Hematopoietic multipotent progenitor cell treated with erythropoietin and hydrocortisone succinate and interleukin-3 and kit ligand, for 8 days (in vitro differentiated cells): ENCODE results near the gene DIAPH1.

Source experiments
- DNase-seq: peaks from one replicate; pipeline ENCODE4 v3.0.0-alpha.2; 2015

The DIAPH1 gene

DNA sequence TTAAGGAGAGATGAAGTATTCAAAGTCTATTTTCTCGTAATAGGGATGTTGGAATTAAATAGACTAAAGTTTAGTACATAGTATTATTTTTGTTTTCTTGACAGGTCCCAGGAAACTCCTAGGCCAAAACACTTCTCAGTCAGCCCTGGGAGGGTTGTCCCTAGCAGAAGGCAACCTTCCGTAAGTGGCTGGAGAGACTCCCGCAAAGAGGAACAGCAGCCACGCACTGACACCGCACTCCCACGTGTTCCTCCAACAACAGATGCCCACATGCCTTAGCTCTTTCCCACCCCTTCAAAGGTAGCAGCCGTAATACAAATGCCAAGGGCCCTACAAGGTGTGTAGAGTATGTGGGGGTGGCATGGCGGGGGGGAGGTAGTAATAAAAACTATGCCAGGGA lies 101.5 kb downstream of the DIAPH1 start:
- DNase-seq: no peak

DNA sequence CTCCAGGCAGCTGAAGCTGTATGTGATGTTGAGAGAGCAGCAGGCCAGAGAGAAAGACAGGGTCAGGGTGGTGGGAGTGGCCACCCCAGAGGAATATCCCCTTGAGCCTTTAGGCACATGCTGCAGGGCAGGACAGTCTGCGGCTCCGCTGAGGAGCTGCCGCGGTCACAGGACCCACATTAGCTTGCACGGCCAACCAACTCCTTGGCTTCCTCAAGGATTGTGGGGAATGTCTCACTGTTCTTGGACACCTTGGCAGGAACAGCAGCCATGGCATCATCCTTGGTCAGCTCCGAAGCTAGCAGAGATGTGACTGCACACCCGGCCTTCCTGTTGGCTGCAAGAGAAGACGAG lies 102.2 kb downstream of the DIAPH1 start:
- DNase-seq: no peak

DNA sequence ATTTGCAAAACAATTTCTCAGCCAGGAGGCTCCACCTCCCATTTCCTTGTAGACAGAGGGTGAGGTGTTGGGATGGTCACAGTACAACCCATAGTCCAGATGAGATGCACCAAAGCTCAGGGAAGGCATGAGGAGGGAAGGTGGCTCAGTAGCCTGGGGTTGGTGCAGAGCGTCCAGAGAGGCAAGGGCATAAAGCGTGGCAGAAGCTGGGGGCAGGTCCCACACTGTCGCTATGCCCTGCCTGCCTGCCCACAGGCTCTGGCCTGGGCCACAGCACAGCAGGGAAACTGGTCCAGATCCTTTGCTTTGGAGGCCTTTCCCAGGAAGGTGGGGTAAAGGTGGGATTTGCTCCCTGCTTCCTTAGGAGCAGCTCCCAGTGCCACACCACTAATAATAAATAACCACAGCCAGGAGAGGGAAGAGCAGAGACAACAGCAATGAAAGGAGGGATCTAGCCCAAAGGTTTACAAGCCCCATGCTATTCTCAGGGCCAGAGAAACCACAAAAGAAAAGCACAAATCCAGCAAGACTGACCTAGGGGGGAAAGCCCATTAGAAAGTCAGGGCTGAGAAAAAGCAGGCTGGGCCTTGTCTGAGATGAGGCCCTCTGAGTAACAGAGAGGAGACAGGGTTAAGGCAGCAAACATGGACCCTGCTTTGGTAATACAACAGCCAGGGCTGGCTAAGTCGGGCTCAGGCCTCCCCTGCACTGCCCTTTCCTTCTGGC lies 102.7 kb downstream of the DIAPH1 start:
- no peak for DNase-seq

DNA sequence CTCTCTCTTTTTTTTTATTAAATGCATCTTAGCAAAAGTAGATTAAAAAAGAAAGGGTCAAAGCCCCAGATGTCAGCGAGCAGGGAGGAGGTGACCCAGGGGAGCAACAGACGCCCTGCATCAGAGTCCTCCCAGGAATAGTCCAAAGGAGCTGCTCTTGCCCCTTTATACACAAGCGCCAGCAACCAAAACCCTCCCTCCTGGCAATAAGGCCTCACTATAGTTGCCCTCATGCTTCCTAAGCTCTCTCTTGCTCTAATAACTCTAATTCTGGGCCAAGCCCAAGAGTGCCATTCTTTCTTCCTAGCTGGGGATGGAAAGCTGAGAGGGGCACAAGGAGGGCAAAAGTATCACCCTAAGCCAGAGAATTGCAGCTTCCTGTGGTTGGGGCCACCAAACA lies 103.7 kb downstream of the DIAPH1 start:
- DNase-seq: no peak

DNA sequence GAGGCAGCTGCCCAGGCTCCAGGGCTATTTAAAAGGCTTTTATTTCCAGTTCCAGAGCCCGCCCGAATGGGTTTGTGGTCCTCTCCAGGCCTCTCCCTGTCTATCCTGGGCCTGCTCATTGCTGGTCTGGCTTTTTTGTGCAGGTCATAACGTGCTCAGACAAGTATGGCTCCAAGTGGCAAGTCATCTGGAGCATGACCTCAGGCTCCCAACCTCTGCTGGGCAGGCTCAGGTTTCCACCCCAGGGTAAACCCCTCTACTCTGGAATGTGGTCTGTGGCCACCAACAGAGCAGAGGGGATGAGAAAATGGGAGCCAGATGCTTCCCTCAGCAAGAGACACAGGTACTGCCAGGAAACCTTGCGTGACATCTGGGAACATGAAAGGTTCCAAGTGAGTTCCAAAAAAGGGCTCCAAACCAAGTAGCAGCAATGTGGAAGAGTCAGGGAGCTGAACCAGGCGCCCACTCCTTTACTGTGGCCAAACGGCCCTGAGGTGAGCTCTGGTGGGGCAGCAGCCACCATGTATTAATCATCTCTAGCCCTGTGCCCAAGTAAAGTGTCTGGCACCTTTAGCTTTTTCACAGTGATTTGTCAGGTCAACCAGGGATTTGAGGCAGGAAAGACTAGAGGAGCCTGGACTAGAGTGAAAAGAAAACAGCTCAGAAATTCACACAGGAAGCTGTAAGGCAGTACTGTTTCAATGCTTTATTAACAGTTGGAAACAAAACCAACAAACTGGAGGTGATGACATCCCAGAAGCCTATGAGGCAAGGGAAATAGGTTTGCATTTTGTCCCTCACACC lies 104.3 kb downstream of the DIAPH1 start:
- DNase-seq: no peak

DNA sequence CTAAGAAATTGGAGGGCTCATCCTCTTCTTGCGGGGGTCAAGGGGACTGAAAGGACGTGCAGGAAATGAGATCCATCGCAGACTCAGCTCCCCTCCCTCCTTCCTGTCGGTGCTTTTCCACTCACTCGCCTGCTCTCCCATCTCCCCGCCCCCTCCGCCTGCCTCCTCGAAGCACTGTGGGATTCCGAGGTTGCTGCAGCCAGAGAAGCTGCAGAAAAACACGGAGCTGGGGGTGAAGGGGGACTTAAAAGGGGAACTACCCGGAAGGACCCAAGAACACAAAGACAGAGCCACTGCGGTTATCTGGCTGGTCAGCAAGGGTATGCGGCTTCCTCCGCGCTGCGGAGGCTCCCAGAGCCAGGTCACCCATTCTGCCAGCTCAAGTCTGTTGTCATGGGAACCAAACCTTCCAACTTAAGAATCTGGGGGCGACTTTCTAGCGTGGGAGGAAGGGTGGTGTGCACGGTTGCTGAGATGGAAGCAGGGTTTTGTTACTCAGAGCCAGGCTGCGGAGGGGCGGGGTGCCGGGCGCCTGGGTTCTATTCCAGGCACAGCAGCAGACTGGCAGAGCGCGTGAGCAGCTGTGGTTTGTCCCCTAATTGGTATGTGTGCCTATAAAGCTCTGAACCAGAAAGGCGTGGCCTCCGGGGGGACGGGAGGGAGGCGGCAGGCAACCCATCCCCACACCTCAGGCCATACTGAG lies 105.0 kb downstream of the DIAPH1 start:
- peak; percentile 76 for DNase-seq

DNA sequence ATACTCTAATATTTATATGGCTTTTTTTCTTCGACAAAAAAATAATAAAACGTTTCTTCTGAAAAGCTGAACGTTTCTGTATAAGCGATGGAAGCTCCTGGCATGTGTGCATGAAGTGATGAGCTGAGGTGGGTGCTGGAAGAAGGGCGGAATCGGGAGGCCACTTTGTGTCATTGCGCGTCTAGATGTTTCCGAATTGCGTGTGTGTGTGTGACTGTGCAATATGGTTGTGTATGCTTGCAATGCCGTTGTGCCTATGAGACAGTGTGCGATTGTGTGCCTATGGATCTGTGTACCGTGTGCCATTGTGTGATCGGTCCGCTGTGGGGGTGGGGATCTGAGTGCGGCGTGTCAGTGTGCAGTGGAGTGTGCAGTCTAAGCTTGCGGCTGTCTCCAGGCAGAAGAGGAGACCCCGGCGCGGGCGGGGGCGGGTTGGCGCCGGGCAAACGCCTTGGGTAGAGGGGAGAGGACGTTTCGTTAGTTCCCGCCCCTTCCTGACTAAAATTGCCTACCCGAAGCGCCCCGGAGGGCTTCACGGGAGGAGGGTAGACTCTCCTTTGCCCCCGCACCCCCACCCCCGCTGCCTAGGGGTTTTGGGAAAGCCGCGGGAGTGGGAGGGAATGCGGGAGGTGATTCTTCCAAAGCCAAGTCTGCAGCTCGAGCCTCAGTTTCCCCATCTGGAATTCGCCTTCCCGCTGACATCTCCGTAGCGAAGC lies 105.7 kb downstream of the DIAPH1 start:
- peak; percentile 35 for DNase-seq

DNA sequence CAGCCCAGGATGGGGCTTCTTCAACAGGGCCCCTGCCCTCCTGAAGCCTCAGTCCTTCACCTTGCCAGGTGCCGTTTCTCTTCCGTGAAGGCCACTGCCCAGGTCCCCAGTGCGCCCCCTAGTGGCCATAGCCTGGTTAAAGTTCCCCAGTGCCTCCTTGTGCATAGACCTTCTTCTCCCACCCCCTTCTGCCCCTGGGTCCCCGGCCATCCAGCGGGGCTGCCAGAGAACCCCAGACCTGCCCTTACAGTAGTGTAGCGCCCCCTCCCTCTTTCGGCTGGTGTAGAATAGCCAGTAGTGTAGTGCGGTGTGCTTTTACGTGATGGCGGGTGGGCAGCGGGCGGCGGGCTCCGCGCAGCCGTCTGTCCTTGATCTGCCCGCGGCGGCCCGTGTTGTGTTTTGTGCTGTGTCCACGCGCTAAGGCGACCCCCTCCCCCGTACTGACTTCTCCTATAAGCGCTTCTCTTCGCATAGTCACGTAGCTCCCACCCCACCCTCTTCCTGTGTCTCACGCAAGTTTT lies 106.3 kb downstream of the DIAPH1 start:
- peak; percentile 79 for DNase-seq

DNA sequence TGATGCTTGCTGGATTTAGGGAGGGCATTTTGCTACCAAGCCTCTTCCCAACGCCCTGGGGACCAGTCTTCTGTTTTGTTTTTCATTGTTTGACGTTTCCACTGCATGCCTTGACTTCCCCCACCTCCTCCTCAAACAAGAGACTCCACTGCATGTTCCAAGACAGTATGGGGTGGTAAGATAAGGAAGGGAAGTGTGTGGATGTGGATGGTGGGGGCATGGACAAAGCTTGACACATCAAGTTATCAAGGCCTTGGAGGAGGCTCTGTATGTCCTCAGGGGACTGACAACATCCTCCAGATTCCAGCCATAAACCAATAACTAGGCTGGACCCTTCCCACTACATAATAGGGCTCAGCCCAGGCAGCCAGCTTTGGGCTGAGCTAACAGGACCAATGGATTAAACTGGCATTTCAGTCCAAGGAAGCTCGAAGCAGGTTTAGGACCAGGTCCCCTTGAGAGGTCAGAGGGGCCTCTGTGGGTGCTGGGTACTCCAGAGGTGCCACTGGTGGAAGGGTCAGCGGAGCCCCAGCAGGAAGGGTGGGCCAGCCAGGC lies 107.0 kb downstream of the DIAPH1 start:
- DNase-seq: peak; percentile 34

DNA sequence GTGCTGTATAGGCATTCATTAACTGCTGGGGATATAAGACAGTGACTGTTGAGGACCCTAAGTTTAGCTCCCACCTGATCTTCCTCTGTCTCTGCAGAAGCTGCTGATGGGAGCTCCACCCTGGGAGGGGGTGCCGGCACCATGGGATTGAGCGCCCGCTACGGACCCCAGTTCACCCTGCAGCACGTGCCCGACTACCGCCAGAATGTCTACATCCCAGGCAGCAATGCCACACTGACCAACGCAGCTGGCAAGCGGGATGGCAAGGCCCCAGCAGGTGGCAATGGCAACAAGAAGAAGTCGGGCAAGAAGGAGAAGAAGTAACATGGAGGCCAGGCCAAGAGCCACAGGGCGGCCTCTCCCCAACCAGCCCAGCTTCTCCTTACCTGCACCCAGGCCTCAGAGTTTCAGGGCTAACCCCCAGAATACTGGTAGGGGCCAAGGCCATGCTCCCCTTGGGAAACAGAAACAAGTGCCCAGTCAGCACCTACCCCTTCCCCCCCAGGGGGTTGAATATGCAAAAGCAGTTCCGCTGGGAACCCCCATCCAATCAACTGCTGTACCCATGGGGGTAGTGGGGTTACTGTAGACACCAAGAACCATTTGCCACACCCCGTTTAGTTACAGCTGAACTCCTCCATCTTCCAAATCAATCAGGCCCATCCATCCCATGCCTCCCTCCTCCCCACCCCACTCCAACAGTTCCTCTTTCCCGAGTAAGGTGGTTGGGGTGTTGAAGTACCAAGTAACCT lies 107.8 kb downstream of the DIAPH1 start:
- DNase-seq: no peak

DNA sequence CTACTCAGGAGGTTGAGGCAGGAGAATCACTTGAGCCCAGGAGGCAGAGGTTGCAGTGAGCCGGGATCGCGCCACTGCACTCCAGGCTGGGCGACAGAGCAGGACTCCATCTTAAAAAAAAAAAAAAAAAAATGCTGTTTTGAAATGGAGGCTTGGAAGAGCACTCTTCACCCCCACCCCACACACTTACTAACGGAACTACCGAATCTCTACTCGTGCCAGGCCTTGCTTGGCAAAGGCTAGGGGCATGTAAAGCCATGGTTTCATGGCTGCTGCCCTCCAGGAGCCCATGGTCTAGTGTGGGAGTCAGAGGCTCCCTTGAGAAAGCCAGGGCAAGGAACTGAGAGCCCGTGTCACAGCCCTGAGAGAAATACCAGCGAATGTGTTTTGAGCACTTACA lies 108.6 kb downstream of the DIAPH1 start:
- no peak for DNase-seq

DNA sequence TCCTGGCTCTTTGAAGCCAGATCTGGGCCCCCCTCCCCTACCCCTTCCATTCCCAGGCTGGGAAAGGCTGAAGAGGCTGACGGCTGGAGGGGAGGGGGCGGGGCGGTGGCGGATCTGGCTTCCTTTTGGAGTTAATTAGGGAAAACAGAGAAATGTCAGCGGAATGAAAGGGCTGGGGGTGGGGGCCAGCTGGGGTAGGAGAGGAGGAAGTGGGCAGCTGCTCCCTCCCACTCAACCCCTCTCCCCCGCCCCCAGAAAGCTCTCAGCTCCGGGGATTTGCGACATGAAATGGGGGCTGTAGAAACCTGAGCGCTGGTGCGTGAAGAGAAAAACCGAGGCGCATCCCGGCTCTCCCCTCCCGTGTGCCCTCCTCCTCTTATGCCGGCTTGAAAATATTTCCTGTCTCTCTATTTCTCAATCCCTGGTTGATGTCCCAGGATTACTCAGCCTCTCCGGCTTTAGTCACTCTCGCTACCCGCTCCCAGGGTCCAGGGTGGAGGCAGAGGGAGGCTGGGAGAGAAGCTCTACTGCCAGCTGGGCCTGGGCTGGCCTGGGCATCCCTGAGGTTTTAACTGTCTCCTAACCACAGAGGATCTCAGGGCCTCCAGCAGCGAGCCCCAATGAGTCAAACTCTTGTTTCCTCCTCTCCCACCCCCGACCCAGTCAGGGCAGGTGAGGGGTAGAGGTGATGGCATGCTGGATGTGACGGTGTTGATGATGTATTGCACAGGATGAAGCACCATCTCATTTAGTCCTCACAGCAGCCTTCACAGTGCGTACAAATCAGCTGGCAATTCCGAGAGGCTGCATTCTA lies 109.8 kb downstream of the DIAPH1 start:
- DNase-seq: no peak

DNA sequence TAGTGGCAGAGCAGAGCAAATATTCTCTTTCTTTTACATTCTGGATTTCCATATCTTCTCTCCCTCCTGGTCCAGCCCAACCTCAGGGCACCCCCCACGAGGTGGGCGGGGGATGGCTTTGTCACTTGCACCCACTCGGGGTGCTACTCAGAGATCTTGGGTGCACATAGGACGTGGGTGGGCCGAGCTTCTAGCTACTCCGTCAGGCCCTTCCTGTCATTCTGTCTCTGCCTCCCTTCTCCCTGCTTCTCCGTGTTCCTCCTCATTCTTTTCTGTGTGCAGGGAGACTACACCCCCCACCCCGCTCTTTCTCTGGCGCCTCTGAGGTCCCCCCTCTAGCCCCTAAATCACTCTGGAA lies 110.4 kb downstream of the DIAPH1 start:
- no peak for DNase-seq

DNA sequence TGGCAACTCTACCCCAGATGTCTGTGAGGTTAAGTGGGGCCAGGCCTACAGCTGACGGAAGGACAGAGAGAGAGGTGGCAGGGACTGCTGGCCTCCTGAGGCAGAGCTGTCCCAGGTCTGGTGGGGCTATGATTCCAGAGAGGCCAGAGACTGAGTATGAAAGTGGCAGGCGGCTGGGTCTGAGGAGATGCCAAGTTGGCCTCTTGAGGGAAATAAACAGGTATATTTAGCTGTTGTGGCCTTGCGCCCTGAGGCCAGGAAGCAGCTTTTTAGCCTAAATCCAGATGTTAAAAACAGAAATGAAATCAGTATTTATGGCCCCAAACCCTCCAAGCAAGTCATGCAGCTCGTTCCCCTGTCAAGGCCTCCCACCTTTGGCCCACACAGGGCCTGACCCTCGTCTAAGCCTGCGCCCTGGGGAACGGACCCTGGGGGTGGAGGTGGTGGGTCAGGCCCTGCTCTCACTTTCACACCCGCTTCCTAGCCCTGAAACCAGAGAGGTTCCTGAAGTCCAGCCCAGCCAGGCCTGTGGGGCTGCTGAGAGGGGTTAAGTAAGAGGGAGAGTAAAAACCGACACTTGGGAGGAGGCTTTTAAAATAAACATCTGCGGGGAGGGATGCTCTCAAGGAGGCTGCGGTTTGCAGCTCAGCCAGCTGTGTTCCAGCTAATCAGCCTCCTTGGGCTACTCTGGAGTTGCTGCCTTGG lies 111.3 kb downstream of the DIAPH1 start:
- DNase-seq: no peak

DNA sequence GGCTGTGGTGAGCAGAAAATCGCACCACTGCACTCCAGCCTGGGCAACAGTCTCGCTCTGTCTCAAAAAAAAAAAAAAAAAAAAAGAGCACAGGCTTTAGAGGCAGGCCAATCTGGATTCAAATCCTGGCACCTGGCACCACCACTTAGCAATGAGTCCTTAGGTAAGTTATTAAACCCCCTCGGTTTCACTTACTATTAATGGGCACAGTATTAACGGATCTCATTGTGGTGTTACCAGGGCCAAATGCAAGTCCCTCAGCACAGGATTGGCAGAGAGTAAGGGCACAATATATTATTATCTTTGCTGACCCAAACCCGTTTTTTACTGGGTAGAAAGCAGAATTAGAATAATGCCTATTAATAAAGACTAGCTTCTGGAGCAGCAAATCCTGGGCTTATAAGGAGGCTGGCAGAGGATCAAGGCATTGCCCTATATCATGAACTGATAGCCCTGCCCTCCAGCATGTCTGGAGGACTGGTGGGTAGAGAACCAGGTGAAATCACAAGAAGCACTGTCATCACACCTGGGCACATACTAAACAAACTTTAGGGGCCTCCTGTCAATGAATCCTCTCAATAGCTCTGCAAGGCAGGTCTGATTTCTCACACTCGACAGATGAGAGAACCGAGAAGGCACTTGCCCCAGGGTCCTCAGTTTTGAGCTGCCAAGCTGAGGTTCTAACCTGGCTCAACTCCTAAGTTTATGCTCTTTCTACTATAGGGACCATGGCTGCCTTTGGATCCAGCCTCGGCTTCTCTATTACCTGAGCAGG lies 112.2 kb downstream of the DIAPH1 start:
- DNase-seq: no peak

DNA sequence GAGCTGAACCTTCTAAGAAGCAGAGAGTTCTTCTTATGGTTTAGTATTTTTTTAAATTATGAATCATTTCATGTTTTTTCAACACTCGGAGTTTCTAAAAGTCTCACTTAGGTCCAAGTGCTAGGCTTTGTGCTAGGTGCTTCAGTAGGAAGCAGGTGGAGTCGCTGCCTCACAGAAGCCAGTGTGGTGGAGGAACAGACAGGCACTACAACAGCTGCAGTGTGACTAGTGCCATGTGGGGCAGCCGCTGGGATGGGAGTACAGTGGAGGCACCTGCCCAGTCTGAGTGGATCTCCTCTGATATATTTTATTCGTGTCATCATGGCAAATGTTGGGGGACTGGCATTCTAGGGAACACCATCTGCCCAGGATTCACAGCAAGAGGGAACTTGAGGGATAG lies 114.6 kb downstream of the DIAPH1 start:
- DNase-seq: no peak

DNA sequence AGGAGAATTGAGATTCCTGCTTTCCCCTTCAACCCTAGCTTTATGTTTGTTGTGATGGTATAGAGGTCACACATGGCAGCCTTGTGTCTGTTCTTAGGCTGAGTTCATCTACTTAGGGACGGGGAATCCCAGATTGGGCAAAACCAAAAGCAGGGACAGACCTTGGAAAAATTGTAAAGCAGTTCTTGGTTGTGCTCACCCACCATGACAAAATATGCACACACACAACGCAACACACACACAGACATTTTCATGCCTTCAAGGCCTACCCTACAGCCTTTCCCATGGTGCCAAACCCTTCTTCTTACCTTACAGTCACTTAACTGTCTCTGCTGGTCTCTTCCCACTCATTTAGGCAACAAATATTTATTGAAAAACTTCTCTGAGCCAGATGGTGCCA lies 115.1 kb downstream of the DIAPH1 start:
- no peak for DNase-seq

DNA sequence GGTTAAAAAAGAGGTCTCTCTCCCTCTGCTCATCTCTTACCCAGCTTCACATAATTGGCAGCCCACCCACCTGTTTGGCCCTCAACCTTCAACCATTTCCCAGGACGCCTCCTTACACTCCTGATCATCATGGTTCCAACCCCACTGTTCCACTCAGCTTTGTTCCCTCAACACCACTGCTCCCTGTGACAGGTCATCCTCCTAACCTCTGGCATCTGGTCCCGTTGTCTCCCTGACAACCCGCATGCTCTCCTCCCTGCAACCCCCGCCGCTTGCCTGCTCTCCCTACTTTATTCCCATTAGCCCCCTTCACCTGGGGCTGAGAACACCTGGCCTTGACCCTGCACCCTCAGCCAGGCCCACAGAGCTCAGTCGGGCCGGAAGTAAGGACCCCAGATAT lies 117.0 kb downstream of the DIAPH1 start:
- no peak for DNase-seq

DNA sequence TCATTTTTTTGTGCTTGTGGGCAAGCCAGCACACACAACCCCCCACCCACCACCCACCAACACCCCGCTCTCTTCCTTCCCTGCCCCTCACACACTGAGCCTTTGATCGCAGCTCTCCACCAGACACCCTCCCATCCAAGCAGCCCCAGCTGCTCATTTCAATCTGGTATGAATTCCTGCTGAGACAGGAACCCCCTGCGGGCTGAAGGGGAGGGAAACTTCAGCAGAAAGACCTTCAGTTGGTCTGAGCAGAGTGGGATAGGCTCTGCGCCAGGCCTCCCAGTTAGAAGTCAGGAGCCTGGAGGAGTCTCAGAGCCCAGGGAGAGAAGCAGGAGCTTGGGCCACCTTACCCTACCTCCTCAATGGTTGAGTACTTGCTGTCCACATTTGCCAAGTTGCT lies 122.8 kb downstream of the DIAPH1 start:
- DNase-seq: no peak

DNA sequence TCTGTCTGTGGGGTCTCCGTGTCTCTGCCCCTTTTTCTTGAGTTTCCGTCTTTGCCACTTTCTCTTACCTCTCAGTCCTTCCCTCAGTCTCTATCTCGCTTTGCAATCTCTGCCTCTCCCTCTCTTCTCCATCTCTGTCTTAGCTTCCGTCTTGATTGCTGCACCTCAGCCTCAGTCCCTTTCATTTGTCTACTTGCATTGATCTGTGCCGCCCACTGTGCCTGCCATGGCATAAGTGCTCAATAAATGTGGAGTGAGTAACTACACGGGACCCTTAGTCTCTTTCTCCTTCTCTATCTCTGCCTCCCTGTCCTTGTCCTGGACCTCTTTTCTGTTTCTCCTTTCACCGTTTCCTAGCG lies 123.4 kb downstream of the DIAPH1 start:
- no peak for DNase-seq
